Activated CD4-positive, alpha-beta memory T cell treated with anti-CD3 and anti-CD28 coated beads, Interleukin-2, amount 10 ng/mL, durations not matched to agents 7 days and 5 days (primary cell): ENCODE data around the gene COX6A1. TPM values are rescaled to one million over a fixed set of nuclear protein-coding genes. Genes with fewer than 3 reads are reported as not detected.
A peak's percentile ranks its signal among the peaks of the same experiment; 100 is the strongest.

Experiments
- CTCF ChIA-PET: fragments of 350-600 bp; sonication (Branson Sonifier 250); formaldehyde crosslinking; loops from one replicate; lab custom pipeline; 2021; ENCODE audit warnings: antibody characterized with exemption, inconsistent platforms; lab: Charles Lee
- POLR2A ChIA-PET: fragments of 350-600 bp; sonication (Branson Sonifier 250); formaldehyde crosslinking; loops from one replicate; lab custom pipeline; 2021; ENCODE audit warnings: antibody characterized with exemption; lab: Charles Lee
- DNase-seq: peaks from one replicate; pipeline ENCODE4 v3.0.0-alpha.2; 2020
- H3K27ac Mint-ChIP-seq: one replicate; pipeline ENCODE4 v1.8.0; 2021; ENCODE audit warnings: mild to moderate bottlenecking, mixed read lengths
- H3K27me3 Mint-ChIP-seq: one replicate; pipeline ENCODE4 v1.8.0; 2021; ENCODE audit warnings: mixed read lengths
- H3K36me3 Mint-ChIP-seq: one replicate; pipeline ENCODE4 v1.8.0; 2021; ENCODE audit warnings: low read depth, mixed read lengths
- H3K4me1 Mint-ChIP-seq: one replicate; pipeline ENCODE4 v1.8.0; 2021; ENCODE audit warnings: mixed read lengths
- H3K4me3 Mint-ChIP-seq: one replicate; pipeline ENCODE4 v1.8.0; 2021; ENCODE audit warnings: mild to moderate bottlenecking, mixed read lengths
- H3K9me3 Mint-ChIP-seq: one replicate; pipeline ENCODE4 v1.8.0; 2021; ENCODE audit warnings: mixed read lengths
- total RNA-seq, 2 experiments: library from RNA; stranded (reverse); gene quantifications; one replicate each; pipeline ENCODE4 v1.2.3, GENCODE V29; 2021

The COX6A1 gene
- total RNA-seq: 100 to 1,000 TPM; 318 to 323 TPM

DNA sequence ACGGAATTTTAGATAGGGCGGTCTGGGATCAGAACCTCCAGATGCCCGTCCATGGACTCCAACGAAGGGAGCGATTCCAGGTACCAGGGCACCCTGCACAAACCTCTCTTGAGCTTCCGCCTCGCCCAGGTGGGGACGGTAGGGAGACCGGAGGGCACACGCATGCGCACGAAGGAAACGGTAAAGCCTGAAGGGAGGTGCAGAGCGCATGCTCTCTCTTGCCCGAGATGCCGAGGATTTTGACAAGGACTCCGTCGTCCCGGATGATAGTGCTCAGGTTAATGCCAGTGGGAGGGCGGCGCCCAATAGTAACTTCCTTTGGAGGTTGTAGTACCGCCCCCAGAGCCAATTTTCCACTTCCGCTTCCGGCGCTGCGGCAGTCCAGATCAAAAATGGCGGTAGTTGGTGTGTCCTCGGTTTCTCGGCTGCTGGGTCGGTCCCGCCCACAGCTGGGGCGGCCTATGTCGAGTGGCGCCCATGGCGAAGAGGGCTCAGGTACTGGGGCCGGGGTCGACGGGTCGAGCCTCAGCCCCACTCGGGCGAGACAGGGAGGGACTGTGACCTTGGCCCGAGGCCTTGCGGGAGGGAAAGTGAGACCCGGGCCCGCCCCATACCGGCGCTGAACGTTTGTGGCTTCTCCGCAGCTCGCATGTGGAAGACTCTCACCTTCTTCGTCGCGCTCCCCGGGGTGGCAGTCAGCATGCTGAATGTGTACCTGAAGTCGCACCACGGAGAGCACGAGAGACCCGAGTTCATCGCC lies at the start of gene COX6A1:
Gene COX6A1, plus strand, starts transcription at position 379 of the 760 bp plus-strand sequence. Its CDS starts 14 bp downstream, at position 393.
- Mint-ChIP-seq H3K4me3 (peak within 1 kb of the TSS; percentile 91), H3K9me3 (no peaks in the 10 kb centered on the region), H3K36me3 (peaks cover 21% of the 10 kb centered on the region), H3K27me3 (peaks cover 2% of the 10 kb centered on the region), H3K4me1 (peaks cover 31% of the 10 kb centered on the region), H3K27ac (peak within 1 kb of the TSS; percentile 95)
- CTCF ChIA-PET: interaction anchor here (0.6 to 3.3 kb wide), 16 partner anchors 9 to 241 kb away, joined by 3 to 21 read pairs (median 4); partner anchors contain the start of genes PLA2G1B, POP5, RNU4-1 and SIRT4
- POLR2A ChIA-PET: interaction anchor here (0.8 to 2.3 kb wide), 8 partner anchors 9 to 146 kb away, joined by 3 to 17 read pairs (median 8); partner anchors contain the start of genes COQ5, DYNLL1, GATC and RNU4-1
- peak; percentile 98 for DNase-seq

DNA sequence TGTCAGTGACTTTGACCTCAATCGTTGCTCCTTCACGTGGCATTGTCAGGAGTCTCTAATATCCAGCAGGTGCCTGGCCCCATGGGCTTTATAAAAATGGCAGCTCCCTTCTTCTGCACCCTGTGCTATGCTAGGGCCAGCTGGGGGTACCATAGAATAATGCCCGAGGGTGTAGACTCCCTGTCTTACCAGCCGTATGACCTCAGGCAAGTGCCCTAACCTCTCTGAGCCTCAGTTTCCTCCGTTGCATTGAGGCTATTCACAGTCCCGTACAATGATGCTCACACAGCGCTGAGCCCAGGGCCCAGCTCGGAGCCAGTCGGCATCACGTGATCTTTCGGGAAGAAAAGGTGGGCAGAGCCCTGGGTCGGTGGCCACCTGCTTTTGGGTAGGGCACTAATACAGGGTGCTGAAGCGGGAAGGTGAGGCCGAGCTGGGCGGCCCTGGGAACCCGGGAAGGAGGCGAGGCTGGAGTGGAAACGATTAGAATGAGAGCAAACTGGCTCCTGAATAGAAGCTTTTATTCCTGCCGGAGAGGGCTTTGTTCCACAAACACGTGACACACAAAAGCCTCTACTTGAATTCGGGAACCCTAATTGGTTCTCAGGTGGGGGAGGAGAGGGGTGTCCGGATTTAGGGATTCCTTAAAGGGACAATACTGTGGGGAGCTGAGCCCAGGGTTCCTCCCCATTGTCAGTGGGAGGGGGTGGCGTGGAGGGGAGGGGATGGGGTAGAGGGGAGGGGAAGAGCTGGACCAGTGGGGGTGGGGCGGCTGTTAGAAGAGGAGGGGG lies 49.0 kb upstream of the COX6A1 start:
- H3K27me3 Mint-ChIP-seq: peaks cover 31% of the 10 kb centered on the region
- H3K4me1 Mint-ChIP-seq: no peaks in the 10 kb centered on the region
- H3K36me3 Mint-ChIP-seq: no peaks in the 10 kb centered on the region
- H3K9me3 Mint-ChIP-seq: no peaks in the 10 kb centered on the region
- DNase-seq: no peak
- H3K27ac Mint-ChIP-seq: no peak overlapping the region
- H3K4me3 Mint-ChIP-seq: no peak overlapping the region
- ChIA-PET CTCF (no interaction called here), POLR2A (no interaction called here)

DNA sequence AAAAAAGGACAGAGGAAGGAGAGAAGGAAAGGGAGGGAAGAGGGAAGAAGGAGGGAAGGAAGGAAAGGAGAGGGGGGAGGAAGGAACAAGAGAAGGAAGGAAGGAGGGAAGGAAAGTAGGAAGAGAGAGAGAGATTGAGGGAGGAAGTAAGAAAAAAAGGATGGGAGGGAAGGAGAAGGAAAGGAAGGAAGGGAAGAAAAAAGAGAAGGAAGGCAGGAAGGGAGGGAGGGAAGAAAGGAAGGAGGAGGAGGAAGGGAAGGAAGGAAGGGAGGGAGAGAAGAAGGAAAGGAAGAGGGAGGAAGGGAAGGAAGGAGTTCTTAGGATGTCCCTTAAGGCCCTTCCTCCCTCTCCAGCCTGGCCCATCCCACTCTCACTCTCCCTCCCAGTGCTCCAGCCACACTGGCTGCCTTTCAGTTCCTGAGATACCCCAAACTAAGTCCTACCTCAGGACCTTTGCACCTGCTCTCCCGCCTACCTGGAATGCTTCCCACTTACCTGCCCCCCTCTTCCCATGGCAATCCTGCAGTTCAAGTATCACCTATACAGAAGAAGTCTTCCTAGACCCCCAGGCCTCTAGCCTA lies 47.3 kb upstream of the COX6A1 start:
- ChIA-PET CTCF (no interaction called here), POLR2A (no interaction called here)
- Mint-ChIP-seq H3K4me1 (peaks cover 2% of the 10 kb centered on the region), H3K36me3 (no peaks in the 10 kb centered on the region), H3K27ac (no peak overlapping the region), H3K27me3 (peaks cover 34% of the 10 kb centered on the region), H3K9me3 (no peaks in the 10 kb centered on the region), H3K4me3 (no peak overlapping the region)
- no peak for DNase-seq

DNA sequence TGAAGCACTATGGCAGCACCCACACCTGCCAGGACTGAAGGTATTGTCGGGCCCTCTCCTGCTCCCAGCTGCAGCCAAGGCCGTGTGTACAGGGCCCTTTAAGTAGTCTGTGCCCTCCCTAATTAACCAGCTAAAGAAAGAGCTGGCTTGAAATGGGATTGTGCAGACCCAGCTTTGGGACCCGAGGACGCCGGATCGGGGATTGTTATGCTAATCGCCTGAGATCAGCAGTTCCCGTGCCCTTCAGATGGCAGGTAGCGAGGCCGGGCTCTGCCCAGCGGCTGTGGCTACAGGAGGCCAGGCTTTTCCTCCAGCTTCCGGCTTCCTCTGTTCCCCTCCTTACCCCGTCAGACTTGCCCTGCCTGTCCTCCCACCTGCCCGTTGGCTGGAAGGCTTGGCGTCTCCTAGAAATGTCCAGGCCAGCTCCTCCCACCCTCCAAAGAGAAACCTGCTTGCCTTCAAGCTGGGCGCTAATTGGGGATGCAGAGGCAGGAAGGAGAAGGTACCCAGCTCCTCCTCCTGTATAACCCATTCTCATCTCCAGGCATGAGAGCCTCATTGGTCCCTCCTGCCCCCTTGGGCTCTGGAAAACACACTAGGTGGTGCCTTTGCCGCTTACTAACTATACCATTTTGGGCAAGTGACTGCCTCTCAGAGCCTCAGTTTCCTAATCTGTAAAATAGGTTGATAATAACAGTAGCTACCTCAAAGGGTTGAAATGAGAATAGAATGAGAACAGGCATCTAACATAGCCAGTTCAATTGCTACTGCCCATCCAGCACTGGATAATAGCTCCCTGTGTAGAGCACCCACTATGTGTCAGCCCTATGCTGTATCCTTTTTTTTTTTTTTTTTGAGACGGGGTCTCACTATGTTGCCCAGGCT lies 43.2 kb upstream of the COX6A1 start:
- Mint-ChIP-seq H3K9me3 (no peaks in the 10 kb centered on the region), H3K36me3 (no peaks in the 10 kb centered on the region), H3K27ac (no peak overlapping the region), H3K27me3 (peaks cover 24% of the 10 kb centered on the region), H3K4me3 (no peak overlapping the region), H3K4me1 (peaks cover 2% of the 10 kb centered on the region)
- POLR2A ChIA-PET: interaction anchor here (0.9 to 1.7 kb wide), 3 partner anchors 9 to 28 kb away, joined by 3 read pairs; no protein-coding TSS in a partner anchor
- CTCF ChIA-PET: interaction anchor here (0.7 kb wide), 1 partner anchor 9 kb away, joined by 4 read pairs; no protein-coding TSS in a partner anchor
- no peak for DNase-seq

DNA sequence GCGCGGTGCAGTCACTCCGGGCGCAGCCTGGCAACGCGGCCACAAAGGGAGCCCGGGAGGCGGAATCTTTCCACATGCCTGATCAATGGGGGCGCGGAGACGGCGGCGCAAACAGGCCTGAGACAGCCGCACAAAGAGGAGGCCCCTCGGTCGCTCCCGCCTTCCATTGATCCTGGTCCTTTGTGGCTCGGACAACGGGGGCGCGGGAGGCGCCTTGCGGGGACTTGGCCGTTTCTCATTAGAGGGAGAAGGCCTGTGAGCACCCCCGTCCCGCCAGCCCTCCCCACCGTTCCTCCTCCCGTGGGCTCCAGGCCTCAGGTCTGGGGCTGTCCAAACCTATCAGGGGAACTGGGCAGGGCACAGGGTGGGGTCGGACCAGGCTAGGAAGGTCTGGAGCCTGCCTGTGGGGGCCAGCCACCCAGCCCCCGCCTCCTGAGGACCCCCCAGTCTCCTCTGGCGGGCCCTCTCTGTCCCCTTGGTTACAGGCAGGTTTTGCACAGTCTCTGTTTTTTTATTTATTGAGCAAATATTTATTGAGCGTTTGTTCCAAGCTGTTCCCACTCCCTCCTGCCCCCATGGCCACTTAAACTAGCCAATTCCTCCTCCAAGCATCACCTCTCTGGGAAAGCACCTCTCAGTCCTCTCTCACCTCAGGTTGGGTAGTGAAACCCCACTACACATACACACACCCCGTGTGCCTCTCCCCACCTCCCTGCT lies 39.9 kb upstream of the COX6A1 start:
- H3K27ac Mint-ChIP-seq: no peak overlapping the region
- POLR2A ChIA-PET: no interaction called here
- CTCF ChIA-PET: no interaction called here
- H3K9me3 Mint-ChIP-seq: no peaks in the 10 kb centered on the region
- no peak for DNase-seq
- no peaks in the 10 kb centered on the region for H3K36me3 Mint-ChIP-seq
- no peak overlapping the region for H3K4me3 Mint-ChIP-seq
- H3K4me1 Mint-ChIP-seq: peaks cover 2% of the 10 kb centered on the region
- H3K27me3 Mint-ChIP-seq: peaks cover 22% of the 10 kb centered on the region

DNA sequence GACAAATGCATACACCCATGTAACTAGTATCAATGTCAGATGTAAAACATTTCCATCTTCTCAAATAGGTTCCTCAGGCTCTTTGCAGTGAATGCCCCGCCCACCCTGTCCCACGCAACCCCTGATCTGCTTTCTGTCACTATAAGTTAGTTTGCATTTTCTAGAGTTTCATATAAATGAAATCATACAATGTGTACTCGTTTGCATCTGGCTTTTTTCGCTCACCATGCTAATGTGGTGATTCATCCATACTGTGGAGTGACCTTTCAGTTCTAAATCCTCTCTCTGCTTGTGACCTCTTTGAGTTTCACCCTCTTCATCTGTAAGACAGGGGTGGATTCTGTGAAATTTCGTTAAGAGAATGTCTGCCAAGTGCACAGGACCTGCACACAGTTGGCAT lies 38.4 kb upstream of the COX6A1 start:
- POLR2A ChIA-PET: no interaction called here
- Mint-ChIP-seq H3K9me3 (peaks cover 2% of the 10 kb centered on the region), H3K27me3 (peaks cover 24% of the 10 kb centered on the region), H3K4me1 (peaks cover 4% of the 10 kb centered on the region), H3K4me3 (no peak overlapping the region), H3K27ac (no peak overlapping the region), H3K36me3 (no peaks in the 10 kb centered on the region)
- no peak for DNase-seq
- CTCF ChIA-PET: no interaction called here

DNA sequence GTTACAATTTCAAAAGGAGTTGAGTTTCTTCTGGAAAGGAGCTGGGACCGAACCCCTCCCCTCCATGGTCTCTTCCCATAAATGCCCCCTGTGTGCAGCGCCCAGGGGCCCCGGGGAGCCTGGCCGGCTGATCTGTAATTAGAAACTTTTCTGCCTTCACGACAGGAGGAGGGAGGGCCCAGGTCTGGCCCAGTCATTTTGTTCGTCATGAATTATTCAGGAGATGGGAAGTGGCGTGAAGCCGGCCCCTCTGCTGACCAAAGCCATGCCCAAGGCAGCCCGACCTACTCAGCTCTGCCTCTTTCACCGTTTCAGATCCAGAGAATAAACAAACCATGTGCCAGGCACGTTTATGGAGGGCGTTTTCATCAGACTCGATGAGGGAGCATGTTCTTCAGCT lies 35.7 kb upstream of the COX6A1 start:
- H3K4me3 Mint-ChIP-seq: no peak overlapping the region

DNA sequence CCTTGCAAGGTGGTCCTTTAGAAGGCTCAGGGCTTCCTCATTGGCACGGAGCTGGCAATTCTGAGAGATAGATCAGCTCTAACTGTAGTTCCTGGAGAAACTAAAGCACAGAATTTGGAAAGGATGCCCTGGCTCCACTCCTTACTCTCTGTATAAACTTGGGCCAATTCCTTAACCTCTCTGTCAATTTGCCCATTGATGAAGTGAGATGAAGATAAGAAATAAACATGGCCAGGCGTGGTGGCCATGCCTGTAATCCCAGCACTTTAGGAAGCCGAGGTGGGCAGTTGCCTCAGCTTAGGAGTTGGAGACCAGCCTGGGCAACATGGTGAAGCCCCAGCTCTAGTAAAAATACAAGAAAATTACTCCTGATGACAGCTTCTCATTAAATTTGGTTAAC lies 34.0 kb upstream of the COX6A1 start:
- peaks cover 2% of the 10 kb centered on the region for H3K4me1 Mint-ChIP-seq
- peaks cover 2% of the 10 kb centered on the region for H3K9me3 Mint-ChIP-seq
- ChIA-PET POLR2A (interaction anchor here (1.3 kb wide), 1 partner anchor 9 kb away, joined by 3 read pairs; no protein-coding TSS in a partner anchor), CTCF (no interaction called here)
- no peak overlapping the region for H3K27ac Mint-ChIP-seq
- H3K4me3 Mint-ChIP-seq: no peak overlapping the region
- DNase-seq: no peak
- peaks cover 7% of the 10 kb centered on the region for H3K27me3 Mint-ChIP-seq
- H3K36me3 Mint-ChIP-seq: no peaks in the 10 kb centered on the region

More for the DNA sequence above, 35.7 kb upstream of the COX6A1 start:
- ChIA-PET POLR2A (no interaction called here), CTCF (interaction anchor here (1.0 kb wide), 1 partner anchor 11 kb away, joined by 3 read pairs; no protein-coding TSS in a partner anchor)
- Mint-ChIP-seq H3K36me3 (no peaks in the 10 kb centered on the region), H3K9me3 (peaks cover 2% of the 10 kb centered on the region), H3K27me3 (peaks cover 10% of the 10 kb centered on the region), H3K4me1 (peaks cover 2% of the 10 kb centered on the region), H3K27ac (no peak overlapping the region)
- no peak for DNase-seq

DNA sequence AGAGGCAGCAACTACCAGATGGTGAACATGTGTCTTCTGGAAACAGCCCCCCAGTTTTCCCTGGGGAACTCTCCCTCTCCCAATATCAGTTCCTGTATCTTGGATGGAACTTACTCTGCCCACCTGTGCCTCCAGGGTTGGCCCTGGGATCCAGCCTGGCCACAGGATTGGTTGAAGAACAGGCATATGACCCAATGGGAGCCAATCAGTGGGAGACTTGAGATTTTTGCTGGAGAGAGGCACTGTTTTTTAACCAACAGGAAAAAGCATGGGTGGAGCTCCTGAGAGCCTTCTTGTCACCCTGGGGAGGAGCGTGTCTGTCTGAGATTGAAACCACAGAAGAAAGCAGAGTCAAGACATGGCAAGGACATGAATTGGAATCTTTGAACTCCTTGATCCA lies 33.6 kb upstream of the COX6A1 start:
- Mint-ChIP-seq H3K36me3 (no peaks in the 10 kb centered on the region), H3K27ac (no peak overlapping the region), H3K9me3 (peaks cover 2% of the 10 kb centered on the region), H3K4me3 (no peak overlapping the region), H3K27me3 (peaks cover 7% of the 10 kb centered on the region), H3K4me1 (peaks cover 2% of the 10 kb centered on the region)
- DNase-seq: no peak
- ChIA-PET POLR2A (no interaction called here), CTCF (no interaction called here)

DNA sequence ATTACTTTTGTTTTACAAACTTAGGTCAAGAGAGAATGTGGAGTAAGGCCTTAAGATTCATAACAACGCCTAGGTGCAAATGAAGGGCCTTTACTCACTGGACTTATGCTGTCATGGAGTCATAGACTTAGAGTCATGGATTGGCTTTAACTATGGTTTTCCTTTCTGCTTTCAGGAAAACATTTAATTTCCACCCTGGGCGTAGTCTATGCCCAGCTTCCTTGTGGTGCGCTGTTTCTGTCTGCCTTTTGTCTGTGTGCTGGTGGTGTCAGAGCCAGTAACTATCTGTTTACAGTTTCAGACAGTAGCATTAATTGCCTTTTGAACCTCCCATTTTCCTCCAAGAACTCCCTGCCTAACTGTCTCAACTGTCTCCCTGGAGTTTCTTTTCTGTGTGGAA lies 31.8 kb upstream of the COX6A1 start:
- peaks cover 3% of the 10 kb centered on the region for H3K27me3 Mint-ChIP-seq
- no peak overlapping the region for H3K4me3 Mint-ChIP-seq
- no peak overlapping the region for H3K27ac Mint-ChIP-seq
- ChIA-PET POLR2A (no interaction called here), CTCF (no interaction called here)
- H3K4me1 Mint-ChIP-seq: peaks cover 2% of the 10 kb centered on the region
- DNase-seq: no peak
- peaks cover 2% of the 10 kb centered on the region for H3K9me3 Mint-ChIP-seq
- no peaks in the 10 kb centered on the region for H3K36me3 Mint-ChIP-seq

DNA sequence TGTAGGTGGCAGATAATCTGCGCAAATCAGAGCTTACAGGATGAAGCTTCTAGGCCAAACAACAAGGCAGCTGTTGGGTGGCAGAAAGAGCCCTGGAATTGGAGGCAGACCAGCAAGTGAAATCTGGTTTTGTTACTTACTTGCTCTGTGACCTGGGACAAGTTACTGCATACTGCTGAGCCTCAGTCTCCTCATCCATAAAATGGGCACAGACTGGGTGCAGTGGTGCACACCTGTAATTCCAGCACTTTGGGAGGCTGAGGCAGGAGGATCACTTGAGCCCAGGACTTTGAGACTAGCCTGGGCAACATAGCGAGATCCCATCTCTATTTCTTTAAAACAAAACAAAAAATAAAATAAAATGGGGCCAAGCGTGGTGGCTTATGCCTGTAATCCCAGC lies 31.4 kb upstream of the COX6A1 start:
- peaks cover 2% of the 10 kb centered on the region for H3K4me1 Mint-ChIP-seq
- DNase-seq: no peak
- ChIA-PET POLR2A (no interaction called here), CTCF (no interaction called here)
- peaks cover 2% of the 10 kb centered on the region for H3K9me3 Mint-ChIP-seq
- no peak overlapping the region for H3K4me3 Mint-ChIP-seq
- no peaks in the 10 kb centered on the region for H3K36me3 Mint-ChIP-seq
- no peak overlapping the region for H3K27ac Mint-ChIP-seq
- peaks cover 3% of the 10 kb centered on the region for H3K27me3 Mint-ChIP-seq

DNA sequence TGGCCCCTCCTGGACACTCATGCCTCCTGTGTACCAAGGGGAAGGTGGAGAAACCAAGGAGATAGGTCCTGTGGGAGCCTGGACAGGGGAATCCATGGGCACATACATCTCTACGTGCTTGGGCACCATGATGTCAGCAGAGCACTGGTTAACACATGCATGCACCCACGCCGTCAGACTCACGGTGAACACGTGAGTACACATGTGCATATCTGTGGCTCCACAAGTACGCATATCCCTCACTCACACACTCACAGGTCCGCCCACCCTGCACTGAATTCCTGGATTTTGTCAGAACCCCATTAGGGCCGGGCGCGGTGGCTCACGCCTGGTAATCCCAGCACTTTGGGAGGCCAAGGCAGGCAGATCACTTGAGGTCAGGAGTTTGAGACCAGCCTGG lies 29.1 kb upstream of the COX6A1 start:
- Mint-ChIP-seq H3K9me3 (peaks cover 1% of the 10 kb centered on the region), H3K27me3 (peaks cover 5% of the 10 kb centered on the region), H3K4me1 (peaks cover 2% of the 10 kb centered on the region), H3K36me3 (no peaks in the 10 kb centered on the region), H3K4me3 (no peak overlapping the region), H3K27ac (no peak overlapping the region)
- DNase-seq: no peak
- CTCF ChIA-PET: no interaction called here
- POLR2A ChIA-PET: no interaction called here
